ENCODE measurements around the gene CCDC93. TPM values are rescaled to one million over a fixed set of nuclear protein-coding genes. Genes with fewer than 3 reads are reported as not detected.

The CCDC93 gene
- total RNA-seq, 1 experiment from 2014 or later, result 31.5 TPM

DNA sequence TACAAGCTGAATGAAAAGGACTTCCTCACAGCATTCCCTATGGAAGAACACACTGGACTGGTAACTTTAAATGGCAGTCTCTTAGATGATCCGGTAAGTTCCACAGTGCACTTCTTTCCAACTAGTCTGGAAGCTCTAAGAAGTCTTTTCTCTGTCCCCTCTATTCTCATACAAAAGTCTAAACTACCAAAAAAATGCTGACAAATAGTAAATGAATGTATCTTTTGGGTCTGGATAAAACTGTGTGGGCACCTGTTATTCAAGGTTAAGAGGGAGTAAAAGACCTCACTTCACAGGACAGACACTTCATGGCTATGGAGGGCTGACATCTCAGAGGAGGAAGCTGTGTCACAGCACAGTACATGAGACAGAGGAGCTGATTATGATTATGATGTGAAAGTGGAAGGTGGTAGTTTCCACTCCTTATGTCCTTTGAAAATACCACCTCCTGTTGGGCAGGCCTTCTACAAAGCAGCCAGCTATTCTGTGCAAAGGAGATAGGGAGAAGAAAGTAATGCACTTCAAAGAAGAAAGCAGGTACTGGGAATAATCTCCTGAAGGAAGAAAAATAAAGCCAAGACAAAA, 23.9 kb downstream of the CCDC93 start:
- intact Hi-C loops (cut with micrococcal nuclease; ENCODE audit: unreplicated experiment) (loop anchor here (5.0 kb wide), 1 partner anchor 163 kb away; no protein-coding TSS in a partner anchor), in situ Hi-C loops (cut with HindIII; ENCODE audit: low pct_unique_long_range_greater_than_20kb, low sequenced_read_pairs) (no loop called here)
- Histone ChIP-seq H3K27me3 (ENCODE audit: control insufficient read depth, insufficient read depth, low read length) (no peaks in the 10 kb centered on the region), H3K36me3 (ENCODE audit: control insufficient read depth, insufficient read depth, low read length) (peaks cover 8% of the 10 kb centered on the region), H3K9me3 (ENCODE audit: control insufficient read depth, insufficient read depth, low read depth, low read length) (no peaks in the 10 kb centered on the region), H3K4me1 (ENCODE audit: control insufficient read depth, insufficient read depth, low read length) (no peaks in the 10 kb centered on the region), H3K4me3 (ENCODE audit: low read depth in 2 of 2, low read length in 2 of 2) (no peak overlapping the region), H3K27ac (ENCODE audit: low read length) (no peak overlapping the region)
- ATAC-seq, result no peak
- no peak for DNase-seq (ENCODE audit: low read depth, low spot score)
- POLR2A ChIA-PET, result no interaction called here
- TF ChIP-seq, protein P1, sequence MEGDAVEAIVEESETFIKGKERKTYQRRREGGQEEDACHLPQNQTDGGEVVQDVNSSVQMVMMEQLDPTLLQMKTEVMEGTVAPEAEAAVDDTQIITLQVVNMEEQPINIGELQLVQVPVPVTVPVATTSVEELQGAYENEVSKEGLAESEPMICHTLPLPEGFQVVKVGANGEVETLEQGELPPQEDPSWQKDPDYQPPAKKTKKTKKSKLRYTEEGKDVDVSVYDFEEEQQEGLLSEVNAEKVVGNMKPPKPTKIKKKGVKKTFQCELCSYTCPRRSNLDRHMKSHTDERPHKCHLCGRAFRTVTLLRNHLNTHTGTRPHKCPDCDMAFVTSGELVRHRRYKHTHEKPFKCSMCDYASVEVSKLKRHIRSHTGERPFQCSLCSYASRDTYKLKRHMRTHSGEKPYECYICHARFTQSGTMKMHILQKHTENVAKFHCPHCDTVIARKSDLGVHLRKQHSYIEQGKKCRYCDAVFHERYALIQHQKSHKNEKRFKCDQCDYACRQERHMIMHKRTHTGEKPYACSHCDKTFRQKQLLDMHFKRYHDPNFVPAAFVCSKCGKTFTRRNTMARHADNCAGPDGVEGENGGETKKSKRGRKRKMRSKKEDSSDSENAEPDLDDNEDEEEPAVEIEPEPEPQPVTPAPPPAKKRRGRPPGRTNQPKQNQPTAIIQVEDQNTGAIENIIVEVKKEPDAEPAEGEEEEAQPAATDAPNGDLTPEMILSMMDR (IDR thresholded peaks at IDR 0.05), result no peak
- TF ChIP-seq, protein P2, sequence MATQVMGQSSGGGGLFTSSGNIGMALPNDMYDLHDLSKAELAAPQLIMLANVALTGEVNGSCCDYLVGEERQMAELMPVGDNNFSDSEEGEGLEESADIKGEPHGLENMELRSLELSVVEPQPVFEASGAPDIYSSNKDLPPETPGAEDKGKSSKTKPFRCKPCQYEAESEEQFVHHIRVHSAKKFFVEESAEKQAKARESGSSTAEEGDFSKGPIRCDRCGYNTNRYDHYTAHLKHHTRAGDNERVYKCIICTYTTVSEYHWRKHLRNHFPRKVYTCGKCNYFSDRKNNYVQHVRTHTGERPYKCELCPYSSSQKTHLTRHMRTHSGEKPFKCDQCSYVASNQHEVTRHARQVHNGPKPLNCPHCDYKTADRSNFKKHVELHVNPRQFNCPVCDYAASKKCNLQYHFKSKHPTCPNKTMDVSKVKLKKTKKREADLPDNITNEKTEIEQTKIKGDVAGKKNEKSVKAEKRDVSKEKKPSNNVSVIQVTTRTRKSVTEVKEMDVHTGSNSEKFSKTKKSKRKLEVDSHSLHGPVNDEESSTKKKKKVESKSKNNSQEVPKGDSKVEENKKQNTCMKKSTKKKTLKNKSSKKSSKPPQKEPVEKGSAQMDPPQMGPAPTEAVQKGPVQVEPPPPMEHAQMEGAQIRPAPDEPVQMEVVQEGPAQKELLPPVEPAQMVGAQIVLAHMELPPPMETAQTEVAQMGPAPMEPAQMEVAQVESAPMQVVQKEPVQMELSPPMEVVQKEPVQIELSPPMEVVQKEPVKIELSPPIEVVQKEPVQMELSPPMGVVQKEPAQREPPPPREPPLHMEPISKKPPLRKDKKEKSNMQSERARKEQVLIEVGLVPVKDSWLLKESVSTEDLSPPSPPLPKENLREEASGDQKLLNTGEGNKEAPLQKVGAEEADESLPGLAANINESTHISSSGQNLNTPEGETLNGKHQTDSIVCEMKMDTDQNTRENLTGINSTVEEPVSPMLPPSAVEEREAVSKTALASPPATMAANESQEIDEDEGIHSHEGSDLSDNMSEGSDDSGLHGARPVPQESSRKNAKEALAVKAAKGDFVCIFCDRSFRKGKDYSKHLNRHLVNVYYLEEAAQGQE (IDR thresholded peaks at IDR 0.05; ENCODE audit: insufficient read depth in 1 of 2, low read depth in 2 of 2, low read length in 1 of 2), result no peak
- no peak for TF ChIP-seq SIN3A (IDR thresholded peaks at IDR 0.05; ENCODE audit: borderline replicate concordance, insufficient read depth, low read depth, low read length)
- TF ChIP-seq TCF7L2 (IDR thresholded peaks at IDR 0.05; ENCODE audit: low read depth, low read length), result no peak
- no peak for TF ChIP-seq POLR2AphosphoS5 (IDR thresholded peaks at IDR 0.05; ENCODE audit: low read depth, low read length)
- CTCF ChIA-PET, result no interaction called here
- BruUV-seq (replicated peaks), result no TSS peak

DNA sequence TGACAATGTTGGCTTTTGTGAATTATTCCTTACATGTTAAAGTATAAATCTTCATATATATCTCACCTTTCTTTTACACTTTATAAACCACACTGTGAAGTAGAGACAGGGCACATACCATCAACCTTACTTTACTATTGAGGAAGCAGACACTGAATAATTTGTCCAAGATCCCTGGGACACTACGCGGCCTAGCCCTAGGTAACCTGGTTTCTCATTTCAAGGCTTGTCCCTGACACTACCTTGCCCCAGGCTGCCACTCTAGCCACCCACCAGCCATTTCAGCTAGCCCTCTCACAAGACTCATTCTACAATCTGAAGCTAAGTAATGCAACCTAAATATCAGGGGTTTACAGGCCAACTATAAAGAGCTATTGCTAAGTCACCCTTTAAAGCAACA, 26.7 kb downstream of the CCDC93 start:
- ATAC-seq (no peak), DNase-seq (ENCODE audit: low read depth, low spot score) (no peak)
- no TSS peak for BruUV-seq (replicated peaks)
- TF ChIP-seq, protein P1 (IDR thresholded peaks at IDR 0.05), result no peak
- TF ChIP-seq, protein P2 (IDR thresholded peaks at IDR 0.05; ENCODE audit: insufficient read depth in 1 of 2, low read depth in 2 of 2, low read length in 1 of 2), result no peak
- TF ChIP-seq POLR2AphosphoS5 (IDR thresholded peaks at IDR 0.05; ENCODE audit: low read depth, low read length) (no peak), TCF7L2 (IDR thresholded peaks at IDR 0.05; ENCODE audit: low read depth, low read length) (no peak), SIN3A (IDR thresholded peaks at IDR 0.05; ENCODE audit: borderline replicate concordance, insufficient read depth, low read depth, low read length) (no peak)
- Histone ChIP-seq H3K4me1 (ENCODE audit: control insufficient read depth, insufficient read depth, low read length) (no peaks in the 10 kb centered on the region), H3K9me3 (ENCODE audit: control insufficient read depth, insufficient read depth, low read depth, low read length) (no peaks in the 10 kb centered on the region), H3K36me3 (ENCODE audit: control insufficient read depth, insufficient read depth, low read length) (peaks cover 2% of the 10 kb centered on the region; the same call in 1 of the 2 replicates), H3K4me3 (ENCODE audit: low read depth in 2 of 2, low read length in 2 of 2) (no peak overlapping the region), H3K27ac (ENCODE audit: low read length) (no peak overlapping the region), H3K27me3 (ENCODE audit: control insufficient read depth, insufficient read depth, low read length) (no peaks in the 10 kb centered on the region)
- intact Hi-C loops (cut with micrococcal nuclease; ENCODE audit: unreplicated experiment), result no loop called here
- CTCF ChIA-PET, result no interaction called here
- in situ Hi-C loops (cut with HindIII; ENCODE audit: low pct_unique_long_range_greater_than_20kb, low sequenced_read_pairs), result no loop called here
- POLR2A ChIA-PET, result interaction anchor here (0.7 kb wide), 1 partner anchor 474 kb away, joined by 13 read pairs; no protein-coding TSS in a partner anchor
